NCI-H2107 treated with DMSO at 0.1 percent for 48 hours (cell line): ENCODE results near the gene STAM.
"Not testable (repeated sequence)": the region's sequence is repeated elsewhere in the genome, so short reads cannot be mapped to it uniquely, and the experiment has no call there.

ENCODE experiments used
- DNase-seq: peaks from one replicate; lab custom pipeline; 2025; ENCODE audit not compliant: unreplicated experiment; lab: John Stamatoyannopoulos, UW

The STAM gene

DNA sequence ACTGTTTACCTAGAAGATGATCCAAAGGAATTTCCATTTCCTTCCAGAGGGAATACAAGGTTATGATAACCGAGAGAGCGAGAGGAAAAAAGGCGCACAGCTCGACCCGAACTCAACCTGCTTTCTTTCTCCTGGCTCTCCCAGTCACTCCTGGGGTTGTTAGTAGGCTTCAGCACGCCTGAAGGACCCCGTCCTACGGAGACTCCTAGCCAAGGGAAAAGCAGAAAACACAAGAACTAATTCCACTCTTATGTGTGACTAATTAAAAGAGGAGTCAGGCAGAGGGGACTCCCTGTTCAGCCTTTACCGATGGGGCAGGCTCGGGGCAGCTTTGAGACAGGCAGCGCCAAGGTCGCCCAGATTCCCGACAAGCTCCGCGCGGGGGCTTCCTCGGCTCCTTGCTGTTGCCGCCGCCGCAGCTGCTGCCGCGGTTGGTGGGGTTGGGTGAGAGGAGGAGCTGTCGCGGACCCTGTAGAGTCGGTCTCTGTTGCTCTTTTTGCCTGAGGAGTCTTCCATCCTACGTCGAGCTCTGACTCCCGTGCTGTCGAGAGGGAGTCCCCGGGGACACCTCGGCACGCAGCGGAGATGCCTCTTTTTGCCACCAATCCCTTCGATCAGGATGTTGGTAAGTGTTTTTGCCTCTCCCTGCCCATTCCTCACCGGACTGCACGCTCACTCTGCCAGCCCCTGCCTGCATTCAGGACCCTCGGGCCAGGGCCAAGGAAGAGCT, at the start of gene STAM:
Gene STAM (plus strand): TSS at position 397 of the 730 bp plus-strand sequence. CDS start 189 bp downstream, at position 586.
- DNase-seq: peak; percentile 68

GRCh38 chr10:17597386-17597785, 46.6 kb upstream of the STAM start:
- DNase-seq: no peak

DNA sequence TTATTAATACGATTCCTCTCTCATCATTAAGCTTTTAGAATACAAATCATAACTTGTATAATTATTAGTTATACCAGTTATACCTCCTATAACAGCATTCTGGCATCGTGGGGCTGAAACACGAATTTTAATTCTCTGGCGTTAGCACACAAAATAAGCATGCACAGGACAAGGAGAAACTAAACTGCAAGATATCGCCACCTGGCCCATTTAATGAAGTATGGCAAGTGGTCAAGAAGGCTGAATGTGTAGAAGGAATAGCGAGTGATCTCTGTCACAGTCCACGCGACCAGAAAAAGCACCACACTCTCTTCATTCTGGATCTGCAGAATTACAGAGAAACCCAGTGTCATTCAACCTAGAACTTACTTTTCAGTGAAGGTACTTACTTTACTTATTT, 44.9 kb upstream of the STAM start:
- no peak for DNase-seq

- DNase-seq: no peak
These were observed 38.0 kb upstream of the STAM start for GRCh38 chr10:17605936-17606335.

DNA sequence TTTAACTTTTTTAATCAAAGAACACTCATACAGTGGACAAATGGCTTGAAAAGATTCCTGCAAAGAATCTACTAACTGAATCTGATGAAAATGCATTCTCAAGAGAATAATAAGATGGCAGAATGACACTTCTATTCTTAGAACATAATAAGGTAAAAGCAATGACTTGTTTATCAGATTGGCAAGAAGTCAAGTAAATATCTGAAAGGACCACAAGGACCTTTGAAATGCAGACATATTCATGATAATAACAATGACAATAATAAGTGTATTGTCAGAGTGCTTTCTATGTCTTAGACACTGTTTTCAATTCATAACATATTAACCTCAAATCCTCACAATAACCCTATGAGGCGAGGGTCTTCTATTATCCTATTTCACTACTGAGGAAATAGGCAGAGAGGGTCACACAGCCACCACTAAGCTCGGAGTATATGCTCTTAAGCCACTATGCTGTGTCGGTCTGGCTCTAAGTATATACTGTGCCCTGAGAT, 37.4 kb upstream of the STAM start:
- DNase-seq: no peak

GRCh38 chr10:17607060-17607459, 36.9 kb upstream of the STAM start:
- DNase-seq: no peak

DNA sequence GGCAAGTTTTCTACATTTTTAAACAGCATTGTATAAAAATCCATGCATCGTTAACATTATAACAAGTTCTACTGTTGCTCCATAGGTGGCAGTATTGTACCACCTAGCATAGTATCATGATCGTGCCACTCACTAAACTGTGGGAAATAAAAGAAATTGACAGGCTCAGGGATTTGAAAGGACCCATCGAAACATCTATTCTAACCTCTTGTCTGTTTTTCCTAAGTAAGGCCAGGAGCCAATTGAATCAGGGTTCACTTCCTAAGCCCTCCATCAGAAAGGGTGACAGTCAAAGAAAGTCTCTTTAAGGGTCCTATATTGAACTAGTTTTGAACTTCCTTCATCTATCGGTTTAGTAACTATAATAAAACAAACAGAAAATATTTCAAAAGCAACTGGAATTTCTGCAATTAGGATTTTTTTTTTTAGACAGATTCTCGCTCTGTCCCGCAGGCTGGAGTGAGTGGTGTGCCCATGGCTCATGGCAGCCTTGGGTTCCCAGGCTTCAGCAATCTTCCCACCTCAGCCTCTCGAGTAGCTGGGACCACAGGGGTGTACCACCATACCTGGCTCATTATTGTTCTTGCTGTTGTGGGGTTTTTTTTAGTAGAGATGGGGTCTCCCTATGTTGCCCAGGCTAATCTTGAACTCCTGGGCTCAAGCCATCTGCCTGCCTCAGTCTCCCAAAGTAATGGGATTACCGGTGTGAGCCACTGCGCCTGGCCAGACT, 36.2 kb upstream of the STAM start:
- peak; percentile 13 for DNase-seq

- DNase-seq: no peak
These were observed 34.4 kb upstream of the STAM start for GRCh38 chr10:17609523-17610079.

GRCh38 chr10:17616403-17617030, 27.4 kb upstream of the STAM start:
- no peak for DNase-seq

GRCh38 chr10:17617031-17617911, 26.7 kb upstream of the STAM start, which contains the start of gene HACD1:
Gene HACD1, minus strand, starts transcription at chr10:17617374. Its CDS starts 35 bp downstream, at chr10:17617339.
- no peak for DNase-seq

DNA sequence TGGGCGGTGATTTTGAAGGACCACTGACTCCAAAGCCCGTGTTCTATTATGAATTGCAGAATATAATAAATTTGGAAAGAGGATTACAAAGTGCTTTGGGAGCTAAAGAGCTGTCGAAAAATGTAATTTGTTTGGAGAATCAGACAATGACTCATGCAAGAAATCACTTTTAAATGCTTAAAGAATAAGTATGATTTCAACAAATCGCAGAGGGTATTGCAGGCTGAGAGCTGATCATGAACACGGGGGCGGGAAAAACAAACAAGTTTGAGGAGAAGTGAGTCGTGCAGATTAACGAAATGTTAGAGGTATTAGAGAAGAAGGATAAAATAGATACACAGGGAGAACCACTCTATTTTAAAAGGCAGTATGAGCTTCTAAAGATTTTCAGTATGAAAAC, 21.9 kb upstream of the STAM start:
- no peak for DNase-seq

DNA sequence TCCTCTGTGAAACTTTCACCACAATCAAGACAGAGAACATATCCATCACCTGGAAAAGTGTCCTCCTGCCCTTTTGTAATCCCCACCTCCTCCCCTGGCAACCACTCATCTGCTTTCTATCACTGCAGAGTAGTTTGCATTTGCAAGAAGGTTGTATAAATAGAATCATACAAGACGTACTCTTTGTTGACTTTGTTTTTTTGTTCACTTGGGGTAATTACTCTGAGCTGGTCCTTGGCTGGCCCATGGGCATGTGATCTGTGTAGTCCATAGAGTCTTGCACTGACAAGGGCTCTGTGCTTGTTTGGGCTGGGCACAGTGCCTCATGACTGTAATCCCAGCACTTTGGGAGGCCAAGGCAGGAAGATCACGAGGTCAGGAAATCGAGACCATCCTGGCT, 19.0 kb upstream of the STAM start:
- DNase-seq: no peak

GRCh38 chr10:17626656-17627055, 17.3 kb upstream of the STAM start:
- DNase-seq: no peak

DNA sequence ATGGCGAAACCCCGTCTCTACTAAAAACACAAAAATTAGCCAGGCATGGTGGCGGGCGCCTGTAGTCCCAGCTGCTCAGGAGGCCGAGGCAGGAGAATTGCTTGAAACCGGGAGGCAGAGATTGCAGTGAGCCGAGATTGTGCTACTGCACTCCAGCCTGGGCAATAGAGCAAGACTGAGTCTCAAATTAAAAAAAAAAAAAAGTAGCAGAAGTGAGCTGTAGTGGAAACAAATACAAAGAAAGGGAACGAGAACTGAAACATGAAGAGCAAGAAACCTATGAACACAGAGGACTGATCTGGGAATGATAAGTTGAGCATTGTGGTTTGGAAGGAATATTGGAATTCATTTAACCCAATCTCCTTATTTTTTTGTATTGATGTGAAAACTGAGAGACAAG, 11.4 kb upstream of the STAM start:
- not testable (repeated sequence) for DNase-seq

DNA sequence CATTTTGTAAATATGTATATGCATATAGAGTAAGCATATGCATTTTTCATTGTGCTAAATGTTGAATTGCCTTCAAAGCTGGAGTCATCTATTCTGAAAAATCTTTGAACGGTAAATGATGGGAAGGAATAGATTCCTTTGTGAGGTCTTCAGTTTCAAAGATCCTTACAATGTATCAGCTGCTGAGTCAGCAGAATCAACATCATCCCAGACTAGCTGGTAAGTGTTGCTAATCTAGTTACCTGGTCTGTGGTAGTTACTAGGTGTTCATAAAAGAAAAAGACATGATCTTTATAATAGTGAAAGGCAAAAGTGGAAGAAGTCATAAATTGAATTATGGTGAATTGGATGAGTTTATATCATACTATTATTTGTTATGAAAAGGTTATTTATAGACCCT, 10.6 kb upstream of the STAM start:
- DNase-seq: no peak

GRCh38 chr10:17637869-17638268, 6.1 kb upstream of the STAM start:
- DNase-seq: no peak

DNA sequence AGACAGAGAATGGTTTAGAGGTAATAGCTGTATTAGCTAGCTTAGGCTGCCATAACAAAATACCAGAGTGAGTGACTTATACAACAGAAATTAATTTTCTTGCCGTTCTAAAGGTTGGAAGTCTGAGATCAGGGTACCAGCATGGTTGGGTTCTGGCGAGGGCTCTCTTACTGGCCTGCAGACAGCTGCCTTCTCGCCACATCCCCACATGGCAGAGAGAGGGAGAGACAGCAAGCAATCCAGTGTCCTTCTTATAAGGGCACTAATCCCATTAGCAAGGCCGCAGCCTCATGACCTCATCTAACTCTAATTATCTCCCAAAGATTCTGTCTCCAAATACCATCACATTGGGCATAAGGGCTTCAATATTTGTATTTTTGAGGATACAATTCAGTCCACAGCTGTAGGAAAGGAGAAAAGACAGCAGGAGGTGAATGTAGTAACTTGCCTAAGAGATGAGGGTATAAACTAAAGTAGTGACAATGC, 3.6 kb upstream of the STAM start:
- DNase-seq: no peak

- no peak for DNase-seq
These were observed 604 bp upstream of the STAM start for GRCh38 chr10:17643339-17643754.

DNA sequence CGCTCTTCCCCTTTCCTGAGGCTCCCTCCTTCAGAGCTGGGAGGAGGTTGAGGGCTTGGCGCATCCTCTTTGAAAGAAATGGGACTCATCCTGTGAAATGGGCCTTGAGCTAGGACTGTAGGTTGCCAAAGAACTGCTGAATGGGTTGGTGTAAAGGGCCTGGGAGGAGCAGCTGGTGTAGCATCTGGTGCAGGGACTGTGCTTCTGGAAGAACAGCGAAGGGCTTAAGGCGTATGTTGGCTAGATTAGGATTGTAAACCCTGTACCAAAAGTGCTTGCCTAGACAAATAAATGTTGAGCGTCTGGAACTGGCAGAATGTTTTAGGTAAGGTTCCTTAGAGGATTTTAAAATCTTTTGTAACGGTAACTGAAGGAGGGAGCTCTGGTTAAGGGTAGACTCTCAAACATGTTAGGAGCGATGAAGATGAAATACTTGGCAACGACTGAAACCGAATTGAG, 563 bp downstream of the STAM start:
- DNase-seq: no peak

GRCh38 chr10:17645621-17646345, 1.8 kb downstream of the STAM start:
- DNase-seq: no peak
